T-helper 1 cell (primary cell): Measurements from ENCODE around the gene TCERG1L.
"Not testable (repeated sequence)": the region's sequence is repeated elsewhere in the genome, so short reads cannot be mapped to it uniquely, and the experiment has no call there.

Experiments used
- DNase-seq, 5 donors: peaks; one replicate each; pipeline ENCODE4 v3.0.0-alpha.2; 2012 to 2020

Gene TCERG1L

DNA sequence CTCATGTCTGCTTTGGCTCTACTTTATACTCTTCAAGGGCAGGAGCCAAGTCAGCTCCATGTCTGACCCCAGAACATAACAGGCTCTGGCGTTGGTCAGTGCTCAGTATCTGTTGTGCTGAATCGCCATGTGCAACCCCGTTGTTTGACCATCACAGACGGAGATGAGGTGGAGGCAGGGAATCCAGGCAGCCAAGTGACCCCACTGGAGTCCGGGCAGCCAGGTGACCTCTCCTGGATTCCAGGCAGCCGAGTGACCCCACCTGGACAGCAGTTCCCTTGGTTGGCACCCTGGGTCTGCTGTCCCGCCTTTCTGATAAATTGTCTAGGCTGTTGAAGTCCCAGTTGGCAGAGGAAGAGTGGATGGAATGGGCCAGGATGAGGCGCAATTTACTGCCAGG is 232.2 kb downstream of the TCERG1L start:
- no peak for DNase-seq

DNA sequence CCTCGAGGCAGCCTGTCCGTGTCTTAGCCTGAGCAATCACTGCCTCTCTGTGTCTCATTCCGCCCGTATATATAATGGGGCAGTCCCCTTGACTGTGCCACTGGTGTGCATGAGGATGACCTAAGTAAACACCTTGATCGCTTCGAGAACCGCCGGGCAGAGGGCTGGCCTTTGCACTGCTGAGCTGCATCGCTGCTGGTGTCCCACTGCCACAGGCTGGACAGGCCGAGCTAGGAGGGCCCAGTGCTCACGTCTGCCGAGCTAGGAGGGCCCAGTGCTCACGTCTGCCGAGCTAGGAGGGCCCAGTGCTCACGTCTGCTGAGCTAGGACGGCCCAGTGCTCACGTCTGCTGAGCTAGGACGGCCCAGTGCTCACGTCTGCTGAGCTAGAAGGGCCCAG is 232.6 kb downstream of the TCERG1L start:
- DNase-seq, result not testable (repeated sequence)

DNA sequence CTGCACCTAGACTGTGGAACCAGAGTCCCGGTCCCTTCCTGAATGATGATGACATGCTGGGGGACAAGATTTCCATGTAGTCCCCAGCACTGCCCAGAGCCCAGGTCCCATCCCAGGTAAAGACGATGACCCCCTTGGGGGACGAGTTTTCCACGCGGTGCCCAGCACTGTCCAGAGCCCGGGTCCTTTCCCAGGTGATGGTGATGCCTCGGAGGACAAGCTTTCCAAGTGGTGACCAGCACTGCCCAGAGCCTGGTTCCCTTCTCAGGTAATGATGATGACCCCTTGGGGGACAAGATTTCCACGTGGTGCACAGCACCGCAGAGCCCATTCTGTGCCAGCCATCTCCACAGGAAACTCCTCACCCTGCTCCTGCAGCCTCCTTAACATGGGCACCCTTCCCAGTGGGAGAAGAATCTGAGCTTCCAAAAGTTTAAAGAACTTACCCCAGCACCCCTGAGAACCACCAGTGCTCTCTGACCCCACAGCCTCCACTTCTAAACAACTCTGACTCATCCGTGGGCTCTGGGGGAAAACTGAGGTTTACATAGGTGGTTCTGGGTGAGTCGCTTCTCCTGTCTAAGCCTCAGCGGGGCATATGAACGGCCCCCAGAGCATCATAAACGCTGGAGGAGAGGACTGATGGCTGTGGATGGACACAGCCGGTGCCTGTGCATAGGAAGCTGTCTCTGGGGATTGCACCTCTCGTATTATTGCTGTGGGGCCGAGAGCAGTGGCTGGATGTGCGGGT is 233.2 kb downstream of the TCERG1L start:
- DNase-seq, result no peak

DNA sequence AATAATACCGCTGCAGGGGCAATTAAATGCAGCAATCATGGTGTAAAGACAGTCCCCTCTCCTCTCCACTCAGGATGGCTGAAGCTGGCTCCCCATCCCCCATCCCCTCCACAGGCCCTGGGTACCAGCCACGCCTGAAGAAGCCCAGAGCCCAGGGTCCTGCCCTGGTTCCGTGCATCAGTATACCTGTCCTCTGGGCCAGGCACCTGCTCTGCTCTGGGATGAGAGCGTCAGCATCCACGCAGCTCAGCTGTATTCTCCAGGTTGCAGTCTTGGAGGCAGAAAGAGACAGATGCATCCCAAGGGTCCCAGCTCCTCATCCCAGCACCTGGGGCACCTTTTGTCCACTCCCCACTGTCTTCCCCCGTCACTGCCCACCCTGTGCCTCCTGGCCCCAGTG is 233.8 kb downstream of the TCERG1L start:
- no peak for DNase-seq

DNA sequence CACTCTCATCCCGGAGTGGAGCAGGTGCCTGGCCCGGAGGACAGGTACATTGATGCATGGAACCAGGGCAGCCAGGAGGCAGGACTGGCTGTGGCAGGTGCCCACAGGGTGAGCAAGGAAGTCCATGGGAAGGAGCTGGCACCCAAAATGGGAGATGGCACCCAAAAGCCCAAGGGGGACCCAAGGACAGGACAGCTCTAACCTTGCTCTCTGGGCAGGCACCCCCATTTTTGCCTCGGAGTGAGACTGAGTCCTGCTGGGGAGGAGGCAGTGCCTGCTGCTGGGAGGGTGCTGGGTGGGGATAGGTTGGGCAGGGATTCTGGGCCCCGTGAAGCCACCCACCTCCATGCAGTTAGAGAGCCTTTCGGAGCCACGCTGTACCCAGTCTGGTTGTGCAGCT is 234.5 kb downstream of the TCERG1L start:
- DNase-seq, result no peak

DNA sequence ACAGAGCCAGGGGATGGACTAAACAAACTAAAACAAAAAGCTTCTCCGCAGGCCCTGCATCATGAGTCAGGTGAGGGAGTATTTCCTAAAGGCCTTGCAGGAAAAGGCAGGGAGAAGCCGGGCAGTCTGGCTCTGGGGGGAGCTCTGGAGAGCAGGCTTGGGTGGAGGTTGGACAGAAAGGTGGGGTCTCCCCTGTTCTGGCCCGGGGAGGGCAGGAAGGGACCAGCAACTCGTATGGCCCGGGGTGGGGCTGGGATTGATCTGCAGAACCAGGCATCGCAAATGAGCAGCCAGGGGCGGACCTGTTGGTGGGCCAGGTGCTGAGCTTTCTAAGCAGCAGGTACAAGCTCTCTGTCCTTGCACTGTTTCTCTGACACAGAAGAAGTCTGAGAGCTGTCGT is 235.2 kb downstream of the TCERG1L start:
- no peak for DNase-seq

DNA sequence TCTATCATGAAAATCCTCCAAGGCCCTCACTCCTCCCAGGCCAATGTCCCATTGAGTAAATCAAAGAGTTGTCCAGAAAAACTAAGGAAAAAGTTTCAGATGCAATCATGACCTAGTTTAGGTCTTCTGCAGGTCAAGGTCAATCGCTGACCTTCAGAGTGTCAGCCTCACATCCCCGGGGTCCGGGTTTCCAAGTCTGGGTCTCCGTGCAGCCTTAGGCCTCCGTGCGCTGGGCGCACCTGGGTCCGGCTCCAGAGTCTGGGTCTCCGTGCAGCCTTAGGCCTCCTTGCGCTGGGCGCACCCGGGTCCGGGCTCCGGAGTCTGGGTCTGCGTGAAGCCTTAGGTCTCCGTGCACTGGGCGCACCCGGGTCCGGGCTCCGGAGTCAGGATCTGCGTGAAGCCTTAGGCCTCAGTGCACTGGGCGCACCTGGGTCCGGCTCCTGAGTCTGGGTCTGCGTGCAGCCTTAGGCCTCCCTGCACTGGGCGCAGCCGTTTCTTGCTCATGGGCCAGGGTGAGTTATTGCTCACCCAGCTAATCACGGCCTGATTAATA is 236.2 kb downstream of the TCERG1L start:
- no peak for DNase-seq

DNA sequence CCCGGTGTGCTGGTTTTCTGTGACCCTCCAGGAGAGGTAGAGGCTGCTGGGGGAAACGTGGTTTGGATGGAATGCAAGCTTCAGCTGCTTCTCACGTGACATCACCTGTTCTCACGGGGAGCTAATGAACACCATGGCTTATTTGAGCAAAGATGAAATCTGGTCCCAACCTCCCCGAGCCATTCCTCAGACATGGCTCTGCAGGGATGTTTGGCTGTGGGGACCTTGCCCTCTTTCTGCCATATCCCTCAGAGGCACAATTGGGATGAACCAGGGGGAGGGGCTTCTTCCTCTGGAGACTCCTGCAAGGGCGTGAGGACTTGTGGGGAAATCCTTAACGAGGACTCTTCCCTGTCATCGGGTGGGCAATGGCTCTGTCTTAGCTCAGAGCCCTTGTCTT is 236.8 kb downstream of the TCERG1L start:
- no peak for DNase-seq

DNA sequence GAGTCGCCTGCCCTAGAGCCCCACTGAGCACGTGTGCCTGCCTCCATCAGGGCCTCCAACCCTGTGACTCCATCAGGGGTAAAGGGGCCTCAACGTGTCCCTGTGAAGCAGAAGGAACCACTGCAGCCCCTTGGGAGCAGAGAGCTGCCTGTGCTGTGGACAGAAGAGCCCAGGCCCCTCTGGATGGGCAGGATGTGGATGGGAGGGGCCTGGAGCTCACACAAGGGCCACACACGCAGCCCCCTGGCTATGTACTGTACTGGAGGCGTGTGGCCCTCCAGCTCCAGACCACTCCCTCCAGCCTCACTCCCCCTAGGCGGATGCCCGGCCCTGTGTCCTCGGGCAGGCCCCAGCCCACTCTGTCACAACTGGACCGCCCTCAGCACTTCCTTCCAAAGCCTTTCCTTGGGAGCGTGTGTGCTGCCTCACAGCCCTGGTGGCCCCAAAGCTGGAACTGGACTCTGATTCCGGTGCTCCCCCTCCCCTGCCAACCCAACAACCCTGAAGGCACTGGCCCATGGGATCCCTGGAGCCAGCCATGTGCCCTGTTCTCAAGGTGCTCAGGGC is 238.0 kb downstream of the TCERG1L start:
- DNase-seq, result no peak

DNA sequence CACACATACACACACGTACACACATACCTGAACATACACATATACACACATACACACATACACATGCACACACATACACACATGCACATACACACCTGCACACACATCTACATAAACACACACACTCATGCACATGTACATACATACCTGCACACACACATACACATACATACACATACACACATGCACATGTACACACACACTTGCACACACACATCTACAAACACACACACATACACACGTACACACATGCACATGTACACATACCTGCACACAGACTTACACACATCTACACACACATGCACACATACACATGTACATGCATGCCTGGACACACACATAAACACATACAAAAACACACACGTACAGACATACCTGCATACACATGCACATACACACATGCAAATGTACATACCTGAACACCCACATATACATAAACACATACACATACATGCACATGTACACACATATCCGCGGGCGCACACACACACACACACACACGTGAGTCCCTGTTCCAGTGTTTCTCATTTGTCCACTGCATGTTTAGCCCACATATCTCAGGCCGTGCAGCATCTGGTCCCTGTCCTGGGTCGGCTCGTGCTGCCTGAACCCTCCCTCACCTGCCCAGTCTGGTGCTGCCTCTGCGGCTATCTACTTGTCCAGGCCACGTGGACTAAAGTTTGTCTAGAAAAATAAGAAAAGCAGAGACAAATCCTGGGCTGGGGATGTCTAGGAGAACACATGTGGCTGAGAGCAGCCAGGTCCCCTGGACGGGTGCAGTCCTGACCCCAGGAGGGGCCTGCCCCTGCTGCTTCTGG is 238.7 kb downstream of the TCERG1L start:
- DNase-seq, result no peak

DNA sequence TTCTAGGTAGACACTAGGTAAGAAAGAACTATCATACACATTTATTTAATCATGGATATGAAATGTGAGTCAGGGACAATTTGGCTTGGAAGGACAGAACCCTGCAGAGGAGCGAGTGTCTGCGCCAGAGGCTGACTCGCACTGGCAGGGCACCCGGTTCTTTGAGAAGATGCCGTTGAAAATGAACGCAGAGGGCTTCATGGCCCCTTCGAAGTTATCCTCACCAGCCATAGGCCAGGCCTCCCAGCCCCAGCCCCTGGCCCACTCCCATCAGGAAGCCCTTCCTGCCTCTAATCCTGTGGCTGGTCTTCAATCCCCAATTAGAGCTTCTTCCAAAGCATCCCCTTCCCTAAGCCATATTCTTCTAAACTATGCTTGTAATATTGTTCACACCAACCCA is 239.8 kb downstream of the TCERG1L start:
- DNase-seq, result no peak

DNA sequence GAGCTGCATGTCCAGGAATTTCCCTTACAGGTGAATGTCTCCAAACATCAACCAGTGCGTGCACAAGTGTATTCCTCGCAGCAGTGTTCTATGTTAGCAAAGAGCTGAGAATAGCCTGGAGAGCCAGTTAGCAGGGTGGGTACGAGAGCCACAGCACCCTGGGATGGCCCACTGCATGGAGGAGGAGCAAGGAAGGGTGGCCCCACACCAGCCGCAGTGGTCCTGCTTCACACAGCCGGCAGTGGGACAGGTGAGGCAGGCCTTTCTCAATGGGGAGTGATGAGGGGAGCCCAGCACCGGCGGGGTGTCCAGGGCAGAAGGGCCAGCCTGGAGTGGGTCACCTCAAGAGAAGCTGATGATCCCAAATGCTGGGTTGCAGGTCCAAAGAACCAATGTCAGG is 240.7 kb downstream of the TCERG1L start:
- no peak for DNase-seq

DNA sequence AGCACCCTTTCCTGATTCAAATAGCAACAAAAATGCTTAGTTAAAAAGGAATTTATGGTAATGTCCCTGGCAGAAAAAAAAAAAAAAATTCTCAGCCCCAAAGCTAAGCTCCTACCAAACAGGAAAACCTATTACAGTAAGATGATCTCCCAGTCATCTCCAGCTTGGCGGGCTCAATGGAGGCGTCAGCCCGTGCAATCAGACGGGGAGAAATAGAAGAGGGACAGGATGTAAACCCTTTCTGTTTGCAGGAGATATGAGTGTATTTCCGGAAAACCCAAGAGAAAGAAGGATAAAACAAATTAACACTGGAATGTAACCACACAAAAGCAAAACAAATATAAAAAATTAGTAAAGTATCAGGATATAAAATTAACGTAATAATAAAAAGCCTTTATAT is 242.8 kb downstream of the TCERG1L start:
- DNase-seq, result no peak

DNA sequence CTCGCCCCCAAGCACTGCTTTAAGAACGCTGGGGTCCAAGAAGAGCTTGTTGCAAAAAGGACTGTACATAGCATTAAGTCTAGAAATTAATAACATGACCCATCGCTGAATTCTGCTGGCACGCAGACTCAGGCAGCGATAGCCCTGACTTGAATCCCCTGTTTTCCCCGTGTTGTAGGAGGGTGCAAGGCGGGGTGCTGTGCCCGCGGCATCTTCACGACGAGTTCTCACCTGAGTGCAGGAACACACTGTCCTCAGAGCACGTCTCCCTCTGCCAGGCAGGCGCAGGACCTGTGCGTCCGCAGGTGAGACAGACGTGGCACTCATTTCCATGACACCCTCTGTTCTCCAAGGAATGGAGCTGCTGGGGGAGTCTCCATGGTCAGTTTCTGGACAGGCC is 243.2 kb downstream of the TCERG1L start:
- no peak for DNase-seq

DNA sequence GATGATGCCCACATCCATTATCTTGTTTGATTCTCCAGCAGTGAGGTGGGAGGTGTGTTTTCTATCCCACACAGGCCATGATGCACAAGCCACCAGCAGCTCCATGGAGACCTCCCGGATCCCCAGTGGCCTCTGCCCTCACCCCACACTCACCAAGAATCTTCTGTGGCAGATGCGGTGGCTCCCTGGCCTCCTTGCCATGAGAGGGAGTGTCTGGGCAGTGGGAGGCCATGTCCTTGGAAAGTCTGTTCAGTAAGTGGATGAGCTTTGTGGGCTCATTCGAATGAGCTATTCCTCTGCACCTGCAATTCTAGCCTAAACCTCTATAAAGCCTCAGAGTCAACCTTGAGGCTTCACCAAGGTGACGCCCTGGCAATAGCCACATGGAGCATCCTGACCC is 243.8 kb downstream of the TCERG1L start:
- no peak for DNase-seq

DNA sequence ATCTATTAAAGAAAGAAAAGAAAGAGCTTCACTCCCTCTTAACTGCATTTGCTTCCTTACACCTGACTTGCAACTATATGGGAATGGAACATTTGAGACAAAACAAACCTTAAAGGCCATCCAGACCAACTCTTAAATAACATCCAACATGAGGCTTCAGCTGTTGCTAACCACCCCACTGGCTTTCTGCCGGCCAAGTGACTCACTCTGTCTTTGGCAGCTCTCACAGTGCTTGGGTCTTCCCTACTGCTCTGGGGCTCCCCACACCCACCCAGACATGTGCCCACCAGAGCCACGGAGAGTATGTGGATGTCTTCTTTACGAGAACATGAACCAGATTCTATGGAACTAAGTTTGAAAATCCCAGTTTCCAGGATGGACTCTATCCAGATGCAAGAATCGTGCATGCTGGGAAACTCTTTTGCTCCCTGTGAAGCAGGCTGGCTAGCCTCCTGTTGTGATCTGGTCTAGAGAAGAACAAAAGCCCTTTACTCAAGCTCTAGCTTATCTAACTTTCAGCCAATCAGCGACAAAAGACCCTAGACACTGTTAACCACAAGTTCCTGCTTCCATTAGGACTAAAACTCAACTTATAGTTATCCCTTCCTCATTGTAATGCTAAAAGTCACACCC is 245.7 kb downstream of the TCERG1L start:
- no peak for DNase-seq

DNA sequence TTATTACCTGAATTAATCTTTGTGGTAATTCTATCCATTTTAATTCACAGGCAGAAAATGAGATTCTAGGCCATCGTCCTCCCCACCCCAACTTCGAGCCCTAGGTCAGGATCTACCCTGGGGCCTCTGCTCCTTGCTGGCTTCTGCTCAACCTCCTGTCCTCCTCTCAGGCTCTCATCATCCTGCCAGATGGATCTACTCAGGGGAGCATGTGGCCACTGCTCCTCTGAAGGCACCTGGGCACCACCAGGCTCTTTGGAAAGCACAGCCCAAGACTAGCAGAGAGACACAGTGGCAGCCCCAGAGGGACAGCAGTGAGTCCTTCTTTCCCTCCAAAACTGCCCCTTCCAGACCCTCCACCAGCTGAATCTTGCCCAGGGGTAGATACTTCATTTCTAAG is 248.2 kb downstream of the TCERG1L start:
- no peak for DNase-seq

DNA sequence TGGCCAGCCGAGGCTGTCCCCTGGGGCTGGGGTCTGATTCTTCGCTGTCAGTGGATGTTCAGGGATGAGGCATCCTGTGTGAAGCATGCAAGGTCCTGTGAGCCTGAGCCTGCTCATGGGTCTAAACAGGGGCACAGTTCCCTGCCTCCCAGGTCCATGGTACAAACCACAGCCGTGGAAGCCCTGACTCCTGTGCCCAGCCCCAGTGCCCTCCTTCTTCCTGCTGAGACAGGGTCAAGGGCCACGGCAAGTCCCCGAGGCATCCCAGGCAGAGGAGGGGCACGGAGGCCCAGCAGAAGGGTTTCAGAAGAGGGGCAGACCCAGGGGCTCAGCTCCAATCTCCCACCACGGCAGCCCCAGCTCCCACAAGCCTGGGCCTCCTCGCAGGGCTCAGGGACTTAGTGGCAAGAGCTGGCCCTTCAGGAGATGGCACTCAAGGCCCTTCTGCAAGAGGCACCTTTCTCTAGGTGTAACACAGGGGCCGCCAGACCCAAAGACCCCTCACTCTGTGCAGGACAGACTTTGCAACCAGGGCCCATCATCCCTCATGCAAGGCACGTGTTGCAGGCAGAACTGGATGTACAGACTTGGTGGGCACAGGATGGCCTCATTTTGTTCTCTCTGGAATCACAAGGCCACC is 248.8 kb downstream of the TCERG1L start:
- DNase-seq, result no peak

DNA sequence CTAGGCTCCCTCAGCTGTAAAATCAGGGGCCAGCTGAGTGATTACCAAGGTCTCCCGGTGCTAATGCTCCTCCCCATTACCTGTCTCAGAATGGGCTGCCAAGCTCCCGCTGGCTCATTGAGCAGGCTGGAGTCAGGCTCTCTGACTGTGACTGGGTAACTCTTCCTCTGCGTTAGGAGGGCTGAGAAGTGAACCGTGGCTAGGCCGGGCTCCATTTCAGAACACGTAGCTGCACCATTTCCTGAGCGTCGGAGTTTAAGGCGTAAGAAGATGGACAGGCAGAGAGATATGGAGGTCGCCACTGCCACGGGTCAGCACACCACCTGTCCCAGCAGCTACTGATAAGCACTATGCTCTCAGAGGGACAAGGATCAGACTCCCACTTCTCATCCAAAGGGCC is 250.3 kb downstream of the TCERG1L start:
- DNase-seq, result no peak

DNA sequence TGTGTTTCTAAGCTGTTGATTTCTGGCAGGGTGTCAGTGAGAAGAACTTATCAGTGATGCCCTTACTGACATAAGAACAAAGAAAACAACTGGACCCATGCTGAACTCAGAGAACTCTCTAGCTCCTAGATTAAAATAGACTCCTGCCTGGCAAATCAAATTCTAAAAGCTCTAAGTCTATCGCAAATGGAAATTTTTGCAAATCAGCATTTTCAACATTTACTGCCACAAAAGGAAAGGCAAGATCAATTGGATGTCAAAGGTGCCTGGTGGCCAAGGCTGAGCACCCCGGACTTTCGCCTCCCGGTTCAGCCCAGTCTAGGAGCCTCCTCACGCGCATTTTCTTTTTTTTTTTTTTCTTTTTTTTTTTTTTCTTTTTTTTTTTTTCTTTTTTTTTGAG is 251.6 kb downstream of the TCERG1L start:
- DNase-seq, result no peak

DNA sequence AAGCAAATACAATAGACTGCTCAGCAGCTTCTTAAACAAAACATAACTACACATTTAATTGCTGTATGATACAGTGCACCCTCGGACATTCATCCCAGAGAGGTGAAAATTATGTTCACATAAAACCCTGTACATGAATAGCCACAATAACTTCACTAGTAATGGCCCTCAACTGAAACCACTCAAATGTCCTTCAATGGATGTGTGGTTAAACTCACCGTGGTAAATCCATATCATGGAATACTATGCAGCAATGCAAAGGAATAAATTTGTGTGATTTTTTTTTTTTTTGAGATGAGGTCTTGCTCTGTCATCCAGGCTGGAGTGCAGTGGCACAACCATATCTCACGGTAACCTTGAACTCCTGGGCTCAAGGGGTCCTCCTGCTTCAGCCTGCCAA is 252.7 kb downstream of the TCERG1L start:
- no peak for DNase-seq

DNA sequence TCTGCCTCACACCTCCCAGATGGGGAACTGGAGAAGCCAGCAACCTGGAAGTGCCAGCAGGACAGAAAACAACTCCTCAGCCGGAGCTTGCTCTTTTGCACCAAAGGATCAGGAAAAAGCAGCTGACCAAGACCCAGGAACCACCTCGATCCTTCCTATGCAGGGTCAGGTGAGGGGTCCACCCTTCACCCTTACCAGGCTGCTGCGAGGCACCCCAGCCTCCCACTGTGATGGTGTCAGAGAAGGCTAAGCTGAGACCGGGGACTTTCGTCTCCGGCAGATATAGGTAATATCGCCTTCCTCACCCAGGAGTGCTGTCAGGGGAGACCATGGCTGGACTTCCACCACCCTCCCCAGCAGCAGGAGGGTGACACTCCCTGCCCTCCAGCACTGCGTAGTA is 254.7 kb downstream of the TCERG1L start:
- DNase-seq, result no peak

DNA sequence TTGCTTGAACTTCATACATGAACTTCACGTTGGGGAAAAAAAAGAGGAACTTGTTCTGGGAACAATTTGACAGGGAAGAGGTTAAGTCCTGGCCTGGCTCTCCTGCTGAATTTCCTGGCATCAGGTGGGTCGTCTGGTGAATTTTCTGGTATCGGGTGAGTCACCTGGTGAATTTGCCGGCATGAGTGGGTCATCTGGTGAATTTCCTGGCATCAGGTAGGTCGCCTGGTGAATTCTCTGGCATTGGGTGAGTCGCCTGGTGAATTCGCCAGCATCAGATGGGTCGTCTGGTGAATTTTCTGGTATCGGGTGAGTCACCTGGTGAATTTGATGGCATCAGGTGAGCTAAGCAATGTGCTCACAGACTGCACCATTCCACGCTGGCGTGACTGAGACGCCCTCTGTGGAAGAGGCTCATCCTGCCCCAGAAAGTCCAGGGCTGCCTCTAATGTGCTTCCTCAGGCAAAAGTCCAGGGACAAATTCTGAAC is 255.4 kb downstream of the TCERG1L start:
- no peak for DNase-seq
